Effector memory CD4-positive, alpha-beta T cell (primary cell): ENCODE measurements around the gene CCDC70.

Source experiments
- DNase-seq, 3 donors: peaks; one replicate each; pipeline ENCODE4 v3.0.0-alpha.2; 2020
- H3K27ac ChIP-seq: 2 replicates; pipeline ENCODE4 v1.7.0; 2013; ENCODE audit warnings: mild to moderate bottlenecking, low read length, moderate library complexity; ENCODE audit not compliant: insufficient read depth, poor library complexity, severe bottlenecking
- H3K27me3 ChIP-seq: replicated peaks from 2 replicates; pipeline ENCODE4 v1.7.0; 2013; ENCODE audit warnings: mild to moderate bottlenecking, low read length; ENCODE audit not compliant: insufficient read depth, control insufficient read depth, poor library complexity, severe bottlenecking
- H3K36me3 ChIP-seq: 2 replicates; pipeline ENCODE4 v1.7.0; 2013; ENCODE audit warnings: mild to moderate bottlenecking, low read length, moderate library complexity; ENCODE audit not compliant: control insufficient read depth, insufficient read depth
- H3K4me1 ChIP-seq: 2 replicates; pipeline ENCODE4 v1.7.0; 2013; ENCODE audit warnings: low read length, mild to moderate bottlenecking; ENCODE audit not compliant: control insufficient read depth, insufficient read depth, poor library complexity, severe bottlenecking
- H3K4me3 ChIP-seq: 2 replicates; pipeline ENCODE4 v1.7.0; 2013; ENCODE audit warnings: low read length, low read depth, mild to moderate bottlenecking; ENCODE audit not compliant: insufficient read depth, poor library complexity, severe bottlenecking
- H3K9me3 ChIP-seq: 2 replicates; pipeline ENCODE4 v1.7.0; 2013; ENCODE audit warnings: mild to moderate bottlenecking, low read length, moderate library complexity; ENCODE audit not compliant: control insufficient read depth

Gene CCDC70

GRCh38 chr13:51879133-51879532, 17.4 kb downstream of the CCDC70 start:
- no peak overlapping the region for H3K4me3 ChIP-seq

DNA sequence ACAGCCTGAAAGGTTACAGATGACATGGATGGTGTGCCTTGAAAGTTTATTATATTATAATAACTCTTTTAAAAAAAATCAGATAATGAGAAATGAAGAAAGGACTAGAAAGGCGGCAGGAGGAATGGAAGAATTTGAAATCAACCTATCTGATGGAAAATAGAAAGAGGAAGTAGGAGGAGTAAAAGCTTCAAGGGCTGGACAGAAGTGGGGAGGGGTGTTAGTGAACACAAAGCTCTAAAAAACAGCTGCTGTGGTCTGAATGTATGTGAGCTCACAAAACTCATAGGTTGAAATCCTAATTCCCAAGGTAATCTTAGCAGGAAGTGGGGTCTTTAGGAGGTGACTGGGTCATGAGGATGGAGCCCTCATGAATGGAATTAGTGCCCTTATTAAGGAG, 19.5 kb downstream of the CCDC70 start:
- no peaks in the 10 kb centered on the region for H3K9me3 ChIP-seq
- no peak overlapping the region for H3K27ac ChIP-seq
- H3K4me3 ChIP-seq, result no peak overlapping the region
- H3K36me3 ChIP-seq, result no peaks in the 10 kb centered on the region
- DNase-seq, result no peak
- H3K4me1 ChIP-seq, result no peaks in the 10 kb centered on the region
- no peaks in the 10 kb centered on the region for H3K27me3 ChIP-seq

More at GRCh38 chr13:51879133-51879532, 17.4 kb downstream of the CCDC70 start:
- DNase-seq, result no peak
- Histone ChIP-seq H3K27me3 (no peaks in the 10 kb centered on the region), H3K4me1 (no peaks in the 10 kb centered on the region), H3K9me3 (no peaks in the 10 kb centered on the region), H3K27ac (no peak overlapping the region), H3K36me3 (no peaks in the 10 kb centered on the region)

DNA sequence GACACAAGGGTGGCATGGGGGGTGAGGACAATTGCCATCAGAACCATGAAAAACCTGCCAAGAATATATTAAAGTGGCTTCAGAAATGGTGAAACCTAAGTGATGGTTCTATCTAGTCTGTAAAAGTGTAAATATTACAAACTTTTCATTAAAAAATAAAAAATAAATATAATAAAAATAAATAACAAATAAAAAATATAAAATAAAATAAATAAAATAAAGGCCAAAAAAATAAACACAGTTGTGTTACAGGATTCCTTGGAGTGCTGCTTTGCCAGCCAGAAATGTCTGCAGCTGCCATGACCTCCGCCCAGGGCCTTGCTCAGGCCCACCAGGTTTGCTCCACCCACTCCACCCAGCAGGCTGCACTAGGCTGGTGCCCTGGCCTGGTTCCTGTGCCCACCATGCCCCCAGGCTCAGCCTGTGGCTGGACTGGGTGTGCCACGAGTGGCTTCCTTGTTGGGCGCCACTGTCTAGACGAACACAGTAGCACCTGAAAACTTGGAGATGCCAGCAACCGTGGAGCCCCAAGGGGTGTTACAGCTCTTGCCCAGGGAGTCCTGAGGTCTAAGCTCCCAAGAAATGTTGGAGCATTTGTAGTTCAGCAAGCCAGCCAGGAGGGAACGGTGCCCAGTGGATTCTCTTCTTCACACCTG, 20.9 kb downstream of the CCDC70 start:
- no peaks in the 10 kb centered on the region for H3K27me3 ChIP-seq
- H3K9me3 ChIP-seq, result no peaks in the 10 kb centered on the region
- no peaks in the 10 kb centered on the region for H3K36me3 ChIP-seq
- H3K27ac ChIP-seq, result no peak overlapping the region
- H3K4me1 ChIP-seq, result no peaks in the 10 kb centered on the region
- no peak for DNase-seq
- no peak overlapping the region for H3K4me3 ChIP-seq

- no peaks in the 10 kb centered on the region for H3K36me3 ChIP-seq
- H3K4me1 ChIP-seq, result no peaks in the 10 kb centered on the region
- no peak overlapping the region for H3K27ac ChIP-seq
- no peak overlapping the region for H3K4me3 ChIP-seq
- no peaks in the 10 kb centered on the region for H3K27me3 ChIP-seq
- DNase-seq, result no peak
- no peaks in the 10 kb centered on the region for H3K9me3 ChIP-seq
These were observed 21.4 kb downstream of the CCDC70 start for GRCh38 chr13:51883226-51883600.

DNA sequence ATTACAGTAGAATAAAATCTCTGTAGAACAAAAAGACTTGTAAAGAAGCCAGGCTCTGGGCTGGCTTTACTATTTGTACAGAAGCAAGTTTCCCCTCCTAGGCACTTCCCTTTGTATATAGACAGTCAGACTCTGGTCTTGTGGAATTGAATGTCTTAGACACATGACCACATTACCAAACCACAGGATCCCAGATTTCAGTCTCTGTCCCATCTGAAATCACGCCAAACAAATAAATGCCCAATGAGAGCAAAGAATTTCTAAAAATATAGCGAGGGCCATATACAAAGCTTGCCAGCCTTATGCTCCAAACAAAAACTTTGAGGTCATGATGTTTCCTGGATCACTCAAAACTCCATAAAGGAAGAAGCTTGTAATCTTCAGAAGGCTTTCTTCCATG, 23.9 kb downstream of the CCDC70 start:
- no peaks in the 10 kb centered on the region for H3K4me1 ChIP-seq
- no peak overlapping the region for H3K4me3 ChIP-seq
- no peaks in the 10 kb centered on the region for H3K9me3 ChIP-seq
- no peaks in the 10 kb centered on the region for H3K36me3 ChIP-seq
- no peaks in the 10 kb centered on the region for H3K27me3 ChIP-seq
- H3K27ac ChIP-seq, result no peak overlapping the region
- DNase-seq, result no peak

DNA sequence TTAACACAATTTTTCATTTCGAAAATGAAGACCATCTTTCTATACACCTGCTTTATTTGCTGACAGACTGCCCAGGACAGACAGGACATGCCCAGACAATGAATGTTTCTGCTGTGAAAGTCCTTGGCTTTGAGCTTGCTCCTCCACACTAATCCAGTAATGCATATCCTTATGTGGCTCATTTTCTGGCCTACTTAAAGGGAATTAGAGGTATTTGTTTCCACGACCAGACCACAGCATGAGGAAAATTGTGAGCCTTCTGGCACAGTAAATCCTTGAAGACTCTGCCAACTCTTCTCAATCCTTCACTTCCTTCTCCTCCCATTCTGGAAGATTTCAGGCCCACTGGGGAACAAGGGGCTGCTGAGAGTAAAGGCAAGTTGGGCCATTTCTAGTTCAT, 25.7 kb downstream of the CCDC70 start:
- DNase-seq, result no peak
- Histone ChIP-seq H3K27ac (no peak overlapping the region), H3K4me3 (no peak overlapping the region), H3K36me3 (no peaks in the 10 kb centered on the region), H3K4me1 (no peaks in the 10 kb centered on the region), H3K9me3 (no peaks in the 10 kb centered on the region), H3K27me3 (no peaks in the 10 kb centered on the region)

GRCh38 chr13:51892657-51893056, 30.9 kb downstream of the CCDC70 start:
- Histone ChIP-seq H3K36me3 (no peaks in the 10 kb centered on the region), H3K27ac (no peak overlapping the region), H3K4me1 (no peaks in the 10 kb centered on the region), H3K9me3 (no peaks in the 10 kb centered on the region), H3K27me3 (no peaks in the 10 kb centered on the region), H3K4me3 (no peak overlapping the region)
- no peak for DNase-seq

DNA sequence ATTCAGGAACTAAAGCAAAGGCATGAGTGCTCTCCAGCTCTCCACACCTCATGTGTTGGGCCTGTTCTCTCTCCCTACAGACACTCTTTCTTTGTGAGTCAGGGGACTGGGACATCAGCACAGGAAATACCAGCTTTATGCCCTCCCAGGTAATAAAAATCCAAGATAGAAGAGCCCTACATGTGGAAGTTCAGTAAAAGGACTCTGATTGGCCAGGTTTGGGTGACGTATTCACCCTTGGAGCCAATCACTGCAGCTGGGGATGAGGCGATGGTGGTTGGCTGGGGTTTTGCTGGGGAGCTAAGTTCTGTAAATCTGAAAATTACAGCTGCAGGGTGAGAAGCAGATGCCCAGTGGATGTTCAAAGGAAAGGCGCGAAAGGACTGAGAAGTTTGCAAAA, 32.5 kb downstream of the CCDC70 start:
- Histone ChIP-seq H3K9me3 (no peaks in the 10 kb centered on the region), H3K27ac (no peak overlapping the region), H3K4me1 (no peaks in the 10 kb centered on the region), H3K27me3 (no peaks in the 10 kb centered on the region), H3K36me3 (no peaks in the 10 kb centered on the region), H3K4me3 (no peak overlapping the region)
- no peak for DNase-seq

DNA sequence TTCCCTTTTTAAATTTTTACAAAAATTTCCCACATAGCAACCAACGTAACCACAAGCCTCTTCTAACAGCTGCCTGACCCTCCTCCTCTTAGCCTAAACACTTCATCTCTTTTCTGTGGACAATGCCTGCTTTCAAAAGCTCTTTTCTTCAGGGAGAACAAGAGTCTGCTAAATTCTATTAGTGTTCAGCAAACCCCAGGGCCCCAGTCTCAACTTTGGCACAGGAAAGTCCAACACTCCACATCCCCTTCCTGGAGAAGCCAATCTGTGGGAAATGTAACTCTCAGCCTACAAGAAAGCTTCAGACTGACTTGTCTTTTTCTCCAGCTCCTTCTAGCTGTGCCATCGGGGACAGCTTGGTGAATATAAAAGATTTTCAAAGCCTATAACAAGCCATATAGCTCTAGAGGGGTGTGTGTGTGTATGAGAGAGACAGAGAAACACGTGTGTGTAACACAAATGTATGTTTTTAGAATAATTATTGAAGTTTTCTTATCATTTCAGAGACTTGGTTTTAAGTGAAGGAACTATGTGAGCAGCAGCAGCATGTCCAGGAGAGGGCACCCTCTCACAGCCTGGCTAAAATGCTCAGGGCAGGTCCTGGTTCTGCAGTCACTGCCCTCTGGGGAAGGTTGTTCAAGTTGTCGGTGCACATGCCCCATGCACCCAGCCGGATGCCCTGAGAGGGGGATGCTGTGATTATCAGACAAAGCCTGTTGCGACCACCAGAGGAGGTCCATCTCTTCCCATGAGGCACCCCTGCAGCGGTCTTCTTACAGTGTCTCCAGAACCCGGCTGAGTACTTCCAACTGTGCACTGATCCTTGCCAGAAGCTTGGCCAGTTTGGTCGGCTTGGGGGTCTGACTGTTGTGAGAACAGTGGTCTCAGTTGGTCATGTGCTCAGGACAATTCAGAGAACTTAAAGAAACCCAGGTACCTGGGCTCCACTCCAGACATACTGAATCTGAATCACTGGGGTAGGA, 34.4 kb downstream of the CCDC70 start:
- H3K4me1 ChIP-seq, result no peaks in the 10 kb centered on the region
- no peaks in the 10 kb centered on the region for H3K36me3 ChIP-seq
- DNase-seq, result peak in 2 of 3 donors; percentile 4 to 11
- no peak overlapping the region for H3K27ac ChIP-seq
- no peaks in the 10 kb centered on the region for H3K9me3 ChIP-seq
- H3K4me3 ChIP-seq, result no peak overlapping the region
- no peaks in the 10 kb centered on the region for H3K27me3 ChIP-seq

- H3K4me1 ChIP-seq, result no peaks in the 10 kb centered on the region
- DNase-seq, result no peak
- no peak overlapping the region for H3K27ac ChIP-seq
- H3K9me3 ChIP-seq, result no peaks in the 10 kb centered on the region
- no peaks in the 10 kb centered on the region for H3K36me3 ChIP-seq
- no peaks in the 10 kb centered on the region for H3K27me3 ChIP-seq
- no peak overlapping the region for H3K4me3 ChIP-seq
These were observed 38.7 kb downstream of the CCDC70 start for GRCh38 chr13:51900471-51900870.
